ENCODE data around the gene SHH. TPM values are rescaled to one million over a fixed set of nuclear protein-coding genes. Genes with fewer than 3 reads are reported as not detected.

SHH gene
- total and polyA plus RNA-seq, 12 donors = not detected

DNA sequence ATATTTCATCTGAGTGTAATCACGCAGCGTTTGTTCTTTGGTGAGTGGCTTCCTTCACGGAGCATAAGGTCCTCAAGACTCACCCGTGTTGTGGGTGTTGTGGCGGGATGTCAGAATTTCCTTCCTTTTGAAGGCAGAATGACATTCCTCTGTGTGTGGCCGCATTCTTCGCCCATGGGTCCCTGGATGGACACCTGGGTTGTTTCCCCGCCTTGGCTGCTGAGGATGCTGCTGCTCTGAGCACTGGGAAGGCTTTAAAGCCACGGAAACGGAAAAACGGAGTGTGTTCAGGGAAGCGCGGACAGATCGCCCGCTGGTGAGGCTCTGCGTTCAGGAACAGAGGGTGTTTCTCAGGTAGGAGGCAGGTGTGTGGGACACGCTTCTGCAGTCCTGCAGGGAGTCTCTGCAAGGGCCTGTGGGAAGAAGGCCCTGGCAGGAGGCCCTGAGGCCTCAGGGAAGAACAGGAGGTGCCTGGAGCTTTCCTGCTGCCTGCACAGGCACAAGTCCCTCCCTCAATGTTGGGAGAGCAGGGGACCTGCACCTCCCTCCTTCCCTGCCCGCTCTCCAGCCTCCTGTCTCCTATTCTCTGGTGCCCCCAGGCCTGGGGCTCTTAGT lies 35.7 kb upstream of the SHH start:
- no peak for ATAC-seq

DNA sequence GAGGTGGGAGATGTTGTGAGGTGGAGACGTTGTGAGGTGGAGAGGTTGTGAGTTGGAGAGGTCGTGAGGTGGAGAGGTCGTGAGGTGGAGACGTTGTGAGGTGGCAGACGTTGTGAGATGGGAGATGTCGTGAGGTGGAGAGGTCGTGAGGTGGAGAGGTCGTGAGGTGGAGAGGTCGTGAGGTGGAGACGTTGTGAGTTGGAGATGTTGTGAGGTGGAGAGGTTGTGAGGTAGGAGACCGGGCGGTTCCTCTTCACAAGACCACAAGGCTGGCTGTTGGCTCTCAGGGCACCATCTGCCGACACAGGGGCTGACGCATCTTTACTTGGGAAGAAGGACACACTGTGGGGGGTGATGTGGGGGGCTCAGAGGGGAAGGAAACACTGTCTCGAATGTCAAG lies 34.7 kb upstream of the SHH start:
- no peaks in the 10 kb centered on the region for H3K36me3 ChIP-seq
- H3K4me1 ChIP-seq = no peaks in the 10 kb centered on the region
- no peak overlapping the region for H3K27ac ChIP-seq
- WGBS, 2 donors = 82 to 86% methylated on average over 15 of the region's 15 CpGs
- H3K27me3 ChIP-seq = peaks cover 0 to 68% (median 31%) of the 10 kb centered on the region in 7 donors
- intact Hi-C loops (cut with DNase I) = no loop called here
- ATAC-seq (no peak), DNase-seq (no peak)
- H3K4me3 ChIP-seq = no peak overlapping the region
- TF ChIP-seq, protein P1, sequence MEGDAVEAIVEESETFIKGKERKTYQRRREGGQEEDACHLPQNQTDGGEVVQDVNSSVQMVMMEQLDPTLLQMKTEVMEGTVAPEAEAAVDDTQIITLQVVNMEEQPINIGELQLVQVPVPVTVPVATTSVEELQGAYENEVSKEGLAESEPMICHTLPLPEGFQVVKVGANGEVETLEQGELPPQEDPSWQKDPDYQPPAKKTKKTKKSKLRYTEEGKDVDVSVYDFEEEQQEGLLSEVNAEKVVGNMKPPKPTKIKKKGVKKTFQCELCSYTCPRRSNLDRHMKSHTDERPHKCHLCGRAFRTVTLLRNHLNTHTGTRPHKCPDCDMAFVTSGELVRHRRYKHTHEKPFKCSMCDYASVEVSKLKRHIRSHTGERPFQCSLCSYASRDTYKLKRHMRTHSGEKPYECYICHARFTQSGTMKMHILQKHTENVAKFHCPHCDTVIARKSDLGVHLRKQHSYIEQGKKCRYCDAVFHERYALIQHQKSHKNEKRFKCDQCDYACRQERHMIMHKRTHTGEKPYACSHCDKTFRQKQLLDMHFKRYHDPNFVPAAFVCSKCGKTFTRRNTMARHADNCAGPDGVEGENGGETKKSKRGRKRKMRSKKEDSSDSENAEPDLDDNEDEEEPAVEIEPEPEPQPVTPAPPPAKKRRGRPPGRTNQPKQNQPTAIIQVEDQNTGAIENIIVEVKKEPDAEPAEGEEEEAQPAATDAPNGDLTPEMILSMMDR (IDR thresholded peaks at IDR 0.05) = no peak
- no peaks in the 10 kb centered on the region for H3K9me3 ChIP-seq

More for the DNA sequence above, 35.7 kb upstream of the SHH start:
- no peaks in the 10 kb centered on the region for H3K4me1 ChIP-seq
- H3K9me3 ChIP-seq = no peaks in the 10 kb centered on the region
- WGBS, 2 donors = 69 to 72% methylated on average over 18 of the region's 18 CpGs
- TF ChIP-seq, protein P1 (IDR thresholded peaks at IDR 0.05) = no peak
- H3K27ac ChIP-seq = no peak overlapping the region
- no peaks in the 10 kb centered on the region for H3K36me3 ChIP-seq
- no peak overlapping the region for H3K4me3 ChIP-seq
- no peak for DNase-seq
- intact Hi-C loops (cut with DNase I) = no loop called here
- peaks cover 0 to 62% (median 29%) of the 10 kb centered on the region in 7 donors for H3K27me3 ChIP-seq

DNA sequence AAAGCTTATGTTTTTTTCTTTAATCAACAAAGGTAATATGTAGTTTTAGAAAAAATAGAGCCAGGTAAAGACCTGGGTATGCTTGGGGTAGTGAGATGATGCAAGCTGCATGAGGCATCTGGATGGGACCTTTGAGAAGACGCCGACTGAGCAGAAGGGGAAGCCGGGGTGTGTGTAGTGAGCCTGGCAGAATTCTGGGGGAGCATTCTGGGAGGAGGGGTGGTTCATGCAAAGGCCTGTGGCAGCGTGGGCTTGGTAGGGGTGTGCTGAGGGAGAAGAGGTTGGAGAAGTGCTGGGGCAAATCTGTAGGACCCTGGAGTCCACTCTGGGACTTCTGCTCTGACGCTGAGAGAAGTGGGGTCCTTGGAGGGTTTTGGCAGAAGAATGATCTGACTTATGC lies 33.9 kb upstream of the SHH start:
- DNase-seq = no peak
- no peaks in the 10 kb centered on the region for H3K9me3 ChIP-seq
- H3K36me3 ChIP-seq = no peaks in the 10 kb centered on the region
- whole genome bisulfite sequencing, 2 donors = 84 to 88% methylated on average over 5 of the region's 5 CpGs
- no peak overlapping the region for H3K4me3 ChIP-seq
- peaks cover 0 to 67% (median 36%) of the 10 kb centered on the region in 7 donors for H3K27me3 ChIP-seq
- H3K27ac ChIP-seq = no peak overlapping the region
- intact Hi-C loops (cut with DNase I) = no loop called here
- H3K4me1 ChIP-seq = no peaks in the 10 kb centered on the region
- ATAC-seq = no peak
- TF ChIP-seq, protein P1 (IDR thresholded peaks at IDR 0.05) = no peak

DNA sequence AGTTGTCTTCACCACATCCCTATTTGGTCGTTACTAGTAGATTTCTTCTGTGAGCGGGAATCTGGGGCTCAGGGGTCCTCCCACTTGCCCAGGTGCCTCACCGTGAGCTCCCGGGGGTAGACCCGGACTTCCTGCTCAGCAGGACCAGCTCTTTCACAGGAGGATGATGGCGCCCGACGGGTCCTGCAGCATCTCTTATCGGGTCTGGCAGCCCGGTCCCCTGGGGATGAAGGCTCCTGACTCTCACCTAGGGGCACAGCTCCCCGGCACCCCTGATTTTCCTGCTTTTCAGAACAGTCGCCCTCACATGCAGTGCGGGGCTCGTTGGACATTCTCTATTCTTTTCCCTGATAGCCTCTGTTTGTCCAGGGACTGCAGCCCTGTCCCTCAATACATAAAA lies 33.0 kb upstream of the SHH start:
- ATAC-seq = no peak
- Histone ChIP-seq H3K4me1 (no peaks in the 10 kb centered on the region), H3K36me3 (no peaks in the 10 kb centered on the region), H3K27me3 (peaks cover 0 to 63% (median 36%) of the 10 kb centered on the region in 7 donors), H3K27ac (no peak overlapping the region), H3K9me3 (no peaks in the 10 kb centered on the region), H3K4me3 (no peak overlapping the region)
- 84 to 85% methylated on average over 14 of the region's 14 CpGs for WGBS, 2 donors
- no peak for DNase-seq
- TF ChIP-seq, protein P1 (IDR thresholded peaks at IDR 0.05) = no peak
- intact Hi-C loops (cut with DNase I) = no loop called here
